OCI-LY7 (cell line): Measurements from ENCODE around the gene HINFP.

ENCODE experiments used
- EZH2phosphoT487 ChIP-seq: fragments of 200-600 bp; sonication (generic); IDR thresholded peaks from 2 replicates; pipeline ENCODE4 v1.6.1; 2018; ENCODE audit warnings: low read depth, borderline replicate concordance, mild to moderate bottlenecking, mixed run types, antibody characterized with exemption, low read length, moderate library complexity, mixed read lengths
- TF ChIP-seq, protein P1 (sequence below): fragments of 200-600 bp; sonication (generic); conservative IDR thresholded peaks from 2 replicates; pipeline ENCODE4 v1.5.1; 2014; ENCODE audit warnings: mild to moderate bottlenecking, antibody characterized with exemption, low read length, moderate library complexity, mixed read lengths

DNA sequence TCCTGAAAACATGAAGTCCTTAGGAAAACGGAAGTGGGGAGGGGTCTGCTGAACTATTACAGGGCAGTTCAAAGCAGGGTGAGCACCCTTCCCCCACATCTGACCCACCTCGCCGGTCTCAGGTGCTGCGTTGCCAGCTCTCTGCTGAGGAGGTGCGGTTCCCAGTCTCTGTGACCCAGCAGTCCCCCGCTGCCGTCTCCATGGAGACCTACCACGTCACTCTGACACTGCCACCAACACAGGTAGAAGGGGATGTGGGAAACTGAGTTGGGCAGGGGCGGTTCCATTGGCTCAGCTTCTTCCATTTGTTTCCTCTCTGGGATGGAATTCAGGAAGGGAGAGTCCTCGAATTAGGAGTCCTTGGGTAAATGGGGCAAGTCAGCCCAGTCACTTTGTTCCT is 10.9 kb upstream of the HINFP start:
- TF ChIP-seq, protein P1, sequence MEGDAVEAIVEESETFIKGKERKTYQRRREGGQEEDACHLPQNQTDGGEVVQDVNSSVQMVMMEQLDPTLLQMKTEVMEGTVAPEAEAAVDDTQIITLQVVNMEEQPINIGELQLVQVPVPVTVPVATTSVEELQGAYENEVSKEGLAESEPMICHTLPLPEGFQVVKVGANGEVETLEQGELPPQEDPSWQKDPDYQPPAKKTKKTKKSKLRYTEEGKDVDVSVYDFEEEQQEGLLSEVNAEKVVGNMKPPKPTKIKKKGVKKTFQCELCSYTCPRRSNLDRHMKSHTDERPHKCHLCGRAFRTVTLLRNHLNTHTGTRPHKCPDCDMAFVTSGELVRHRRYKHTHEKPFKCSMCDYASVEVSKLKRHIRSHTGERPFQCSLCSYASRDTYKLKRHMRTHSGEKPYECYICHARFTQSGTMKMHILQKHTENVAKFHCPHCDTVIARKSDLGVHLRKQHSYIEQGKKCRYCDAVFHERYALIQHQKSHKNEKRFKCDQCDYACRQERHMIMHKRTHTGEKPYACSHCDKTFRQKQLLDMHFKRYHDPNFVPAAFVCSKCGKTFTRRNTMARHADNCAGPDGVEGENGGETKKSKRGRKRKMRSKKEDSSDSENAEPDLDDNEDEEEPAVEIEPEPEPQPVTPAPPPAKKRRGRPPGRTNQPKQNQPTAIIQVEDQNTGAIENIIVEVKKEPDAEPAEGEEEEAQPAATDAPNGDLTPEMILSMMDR: no peak
- TF ChIP-seq EZH2phosphoT487: no peak
